HG03196 (cell line): ENCODE data around the gene ZNF708.
"Not testable (repeated sequence)": the region's sequence is repeated elsewhere in the genome, so short reads cannot be mapped to it uniquely, and the experiment has no call there.

Source experiments
- ATAC-seq: cut with Tn5 transposase; IDR thresholded peaks from one replicate; pipeline ENCODE4 v1.9.1; 2021; ENCODE audit not compliant: unreplicated experiment

Gene ZNF708

DNA sequence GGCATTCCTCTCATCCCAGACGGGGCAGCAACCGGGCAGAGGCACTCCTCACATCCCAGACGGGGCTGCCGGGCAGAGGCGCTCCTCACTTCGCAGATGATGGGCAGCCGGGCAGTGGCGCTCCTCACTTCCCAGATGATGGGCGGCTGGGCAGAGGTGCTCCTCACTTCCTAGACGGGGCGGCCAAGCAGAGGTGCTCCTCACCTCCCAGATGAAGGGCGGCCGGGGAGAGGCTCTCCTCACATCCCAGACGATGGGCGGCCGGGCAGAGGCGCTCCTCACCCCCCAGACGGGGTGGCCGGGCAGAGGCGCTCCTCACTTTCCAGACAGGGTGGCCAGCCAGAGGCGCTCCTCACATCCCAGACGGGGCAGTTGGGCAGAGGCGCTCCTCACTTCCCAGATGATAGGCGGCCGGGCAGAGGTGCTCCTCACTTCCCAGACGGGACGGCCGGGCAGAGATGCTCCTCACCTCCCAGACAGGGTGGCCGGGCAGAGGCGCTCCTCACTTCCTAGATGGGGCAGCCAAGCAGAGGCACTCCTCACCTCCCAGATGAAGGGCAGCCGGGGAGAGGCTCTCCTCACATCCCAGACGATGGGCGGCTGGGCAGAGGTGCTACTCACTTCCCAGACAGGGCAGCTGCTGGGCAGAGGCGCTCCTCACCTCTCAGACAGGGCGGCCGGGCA is 68.9 kb downstream of the ZNF708 start:
- no peak for ATAC-seq

DNA sequence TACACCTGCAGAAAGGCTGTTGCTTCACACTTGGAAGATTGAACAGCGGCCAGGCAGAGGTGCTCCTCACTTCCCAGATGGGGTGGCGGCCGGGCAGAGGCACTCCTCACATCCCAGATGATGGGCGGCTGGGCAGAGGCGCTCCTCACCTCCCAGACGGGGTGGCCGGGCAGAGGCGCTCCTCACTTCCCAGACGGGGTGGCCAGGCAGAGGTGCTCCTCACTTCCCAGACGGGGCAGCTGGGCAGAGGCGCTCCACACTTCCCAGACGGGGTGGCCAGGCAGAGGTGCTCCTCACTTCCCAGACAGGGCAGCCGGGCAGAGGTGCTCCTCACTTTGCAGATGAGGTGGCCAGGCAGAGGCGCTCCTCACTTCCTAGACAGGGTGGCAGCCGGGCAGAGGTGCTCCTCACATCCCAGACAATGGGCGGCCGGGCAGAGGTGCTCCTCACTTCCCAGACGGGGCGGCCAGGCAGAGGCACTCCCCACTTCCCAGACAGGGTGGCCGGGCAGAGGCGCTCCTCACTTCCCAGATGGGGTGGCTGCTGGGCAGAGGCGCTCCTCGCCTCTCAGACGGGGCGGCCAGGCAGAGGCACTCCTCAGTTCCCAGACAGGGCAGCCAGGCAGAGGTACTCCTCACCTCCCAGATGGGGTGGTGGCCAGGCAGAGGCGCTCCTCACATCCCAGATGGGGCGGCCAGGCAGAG is 69.6 kb downstream of the ZNF708 start:
- not testable (repeated sequence) for ATAC-seq

DNA sequence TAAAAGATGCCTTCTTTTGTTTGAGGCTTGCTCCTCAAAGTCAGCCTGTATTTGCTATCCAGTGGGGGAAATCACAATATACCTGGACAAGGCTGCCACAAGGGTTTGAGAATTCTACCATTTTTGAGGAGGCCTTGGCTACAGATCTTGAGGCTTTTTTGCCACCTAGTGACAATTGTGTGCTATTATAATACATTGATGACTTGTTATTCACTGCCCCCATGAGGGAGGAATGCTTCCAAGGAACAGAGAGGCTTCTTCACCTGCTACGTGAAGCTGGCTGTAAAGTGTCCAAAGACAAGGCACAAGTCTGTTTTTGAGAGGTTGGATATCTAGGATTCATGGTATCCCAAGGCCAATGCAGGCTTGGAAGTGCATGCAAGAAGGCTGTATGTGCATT is 72.5 kb downstream of the ZNF708 start:
- no peak for ATAC-seq
